Measurements from ENCODE around the gene BHLHA15.

BHLHA15 gene

GRCh38 chr7:98227939-98228338, 16.7 kb downstream of the BHLHA15 start:
- no peaks in the 10 kb centered on the region for H3K36me3 Mint-ChIP-seq

GRCh38 chr7:98228801-98229200, 17.6 kb downstream of the BHLHA15 start:
- Mint-ChIP-seq H3K36me3 (no peaks in the 10 kb centered on the region), H3K4me1 (no peaks in the 10 kb centered on the region), H3K4me3 (no peak overlapping the region), H3K27ac (no peak overlapping the region), H3K27me3 (no peaks in the 10 kb centered on the region), H3K9me3 (no peaks in the 10 kb centered on the region)

More at GRCh38 chr7:98227939-98228338, 16.7 kb downstream of the BHLHA15 start:
- Mint-ChIP-seq H3K27me3 (no peaks in the 10 kb centered on the region), H3K4me1 (no peaks in the 10 kb centered on the region), H3K27ac (no peak overlapping the region), H3K9me3 (no peaks in the 10 kb centered on the region), H3K4me3 (no peak overlapping the region)

DNA sequence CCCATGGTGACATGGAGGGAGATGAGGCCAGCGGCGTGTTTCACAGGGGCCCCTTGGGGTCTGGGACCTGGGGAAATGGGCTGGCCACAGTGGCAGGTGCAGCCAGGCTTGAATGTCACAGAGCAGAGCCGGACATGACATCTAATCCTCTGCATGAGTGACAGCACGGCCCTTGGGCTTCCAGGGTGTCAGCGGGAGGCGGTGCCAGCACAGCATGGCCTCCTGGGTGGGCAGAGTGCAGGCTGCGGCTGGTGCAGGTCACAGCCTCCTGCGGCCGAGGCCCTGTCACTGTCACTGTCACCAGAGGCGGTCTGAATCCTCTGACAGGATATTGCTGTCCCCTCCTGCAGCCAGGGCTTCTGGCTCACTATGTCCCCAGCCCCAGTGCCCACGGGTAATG, 18.2 kb downstream of the BHLHA15 start:
- H3K27ac Mint-ChIP-seq: no peak overlapping the region

GRCh38 chr7:98229991-98230745, 18.9 kb downstream of the BHLHA15 start:
- Mint-ChIP-seq H3K4me1 (no peaks in the 10 kb centered on the region), H3K9me3 (no peaks in the 10 kb centered on the region), H3K4me3 (no peak overlapping the region), H3K27ac (peak overlapping the region; percentile 8), H3K36me3 (peaks cover 2% of the 10 kb centered on the region), H3K27me3 (no peaks in the 10 kb centered on the region)

More for the DNA sequence above, 18.2 kb downstream of the BHLHA15 start:
- H3K36me3 Mint-ChIP-seq: no peaks in the 10 kb centered on the region
- H3K4me1 Mint-ChIP-seq: no peaks in the 10 kb centered on the region
- no peaks in the 10 kb centered on the region for H3K27me3 Mint-ChIP-seq
- no peak overlapping the region for H3K4me3 Mint-ChIP-seq
- H3K9me3 Mint-ChIP-seq: no peaks in the 10 kb centered on the region

GRCh38 chr7:98230746-98231471, 19.7 kb downstream of the BHLHA15 start:
- H3K27ac Mint-ChIP-seq: no peak overlapping the region
- no peaks in the 10 kb centered on the region for H3K4me1 Mint-ChIP-seq
- H3K36me3 Mint-ChIP-seq: peaks cover 2% of the 10 kb centered on the region
- H3K9me3 Mint-ChIP-seq: no peaks in the 10 kb centered on the region
- H3K27me3 Mint-ChIP-seq: no peaks in the 10 kb centered on the region
- no peak overlapping the region for H3K4me3 Mint-ChIP-seq

DNA sequence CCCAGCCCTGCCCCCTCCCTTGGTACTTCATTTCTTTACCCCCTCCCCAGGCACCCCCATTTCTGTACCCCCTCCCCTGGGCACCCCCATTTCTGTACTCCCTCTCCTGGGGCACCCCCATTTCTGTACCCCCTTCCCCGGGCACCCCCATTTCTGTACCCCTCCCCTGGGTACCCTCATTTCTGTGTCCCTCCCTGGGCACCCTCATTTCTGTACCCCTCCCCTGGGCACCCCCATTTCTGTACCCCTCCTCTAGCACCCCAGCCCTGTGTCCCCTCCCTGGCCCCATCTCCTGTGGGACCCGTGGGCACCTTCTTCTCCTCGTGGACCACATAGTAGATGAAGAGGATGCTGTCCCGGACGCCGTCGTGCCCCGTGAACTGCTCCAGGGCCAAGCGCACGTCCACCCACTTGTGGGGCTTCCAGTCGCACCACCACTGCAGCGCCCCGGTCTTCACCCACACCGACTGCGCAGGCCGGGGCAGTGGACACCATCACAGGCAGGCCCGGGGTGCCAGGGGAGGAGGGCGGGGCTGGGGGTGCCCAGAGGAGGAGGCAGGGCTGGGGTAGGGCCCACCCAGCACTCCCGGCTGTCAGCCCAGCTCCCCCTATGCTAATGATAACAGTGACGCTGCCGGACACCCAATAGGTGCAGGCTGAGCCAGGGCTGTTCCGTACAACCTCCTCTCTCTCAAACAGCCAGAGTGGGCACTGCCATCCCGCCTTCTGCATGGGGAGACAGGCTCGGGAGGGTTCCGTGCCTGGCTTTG, 20.4 kb downstream of the BHLHA15 start:
- Mint-ChIP-seq H3K27ac (no peak overlapping the region), H3K4me1 (no peaks in the 10 kb centered on the region), H3K36me3 (peaks cover 2% of the 10 kb centered on the region), H3K27me3 (no peaks in the 10 kb centered on the region), H3K4me3 (no peak overlapping the region), H3K9me3 (no peaks in the 10 kb centered on the region)

GRCh38 chr7:98232263-98232585, 21.0 kb downstream of the BHLHA15 start:
- H3K4me3 Mint-ChIP-seq: no peak overlapping the region
- H3K27me3 Mint-ChIP-seq: no peaks in the 10 kb centered on the region
- no peaks in the 10 kb centered on the region for H3K9me3 Mint-ChIP-seq
- H3K36me3 Mint-ChIP-seq: peaks cover 2% of the 10 kb centered on the region
- no peak overlapping the region for H3K27ac Mint-ChIP-seq
- no peaks in the 10 kb centered on the region for H3K4me1 Mint-ChIP-seq

DNA sequence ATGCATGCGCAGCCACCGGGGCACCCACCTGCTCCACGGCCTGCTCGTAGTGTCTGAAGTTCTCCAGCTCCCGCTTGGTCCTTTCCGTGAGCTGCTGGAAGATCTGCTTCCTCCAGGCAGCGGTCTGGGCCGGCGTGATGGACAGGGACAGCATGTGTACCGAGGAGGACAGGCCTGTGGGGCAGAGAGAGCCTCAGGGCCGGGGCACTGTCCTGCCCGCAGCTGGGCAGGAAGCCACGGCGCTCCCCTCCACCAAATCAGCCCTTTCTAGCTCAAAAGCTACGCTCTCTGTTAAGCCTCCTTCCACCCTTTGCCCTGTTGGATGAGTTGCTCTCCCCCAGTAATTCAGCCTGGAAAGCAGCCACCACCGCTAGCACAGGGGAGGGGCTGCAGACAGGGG, 21.6 kb downstream of the BHLHA15 start:
- no peak overlapping the region for H3K27ac Mint-ChIP-seq
- peaks cover 2% of the 10 kb centered on the region for H3K36me3 Mint-ChIP-seq
- no peak overlapping the region for H3K4me3 Mint-ChIP-seq
- no peaks in the 10 kb centered on the region for H3K4me1 Mint-ChIP-seq
- no peaks in the 10 kb centered on the region for H3K9me3 Mint-ChIP-seq
- H3K27me3 Mint-ChIP-seq: no peaks in the 10 kb centered on the region

GRCh38 chr7:98233219-98234070, 22.2 kb downstream of the BHLHA15 start:
- peaks cover 2% of the 10 kb centered on the region for H3K36me3 Mint-ChIP-seq
- no peak overlapping the region for H3K27ac Mint-ChIP-seq
- no peaks in the 10 kb centered on the region for H3K27me3 Mint-ChIP-seq
- no peak overlapping the region for H3K4me3 Mint-ChIP-seq
- H3K4me1 Mint-ChIP-seq: no peaks in the 10 kb centered on the region
- H3K9me3 Mint-ChIP-seq: no peaks in the 10 kb centered on the region

GRCh38 chr7:98234429-98235147, 23.3 kb downstream of the BHLHA15 start:
- Mint-ChIP-seq H3K4me1 (no peaks in the 10 kb centered on the region), H3K9me3 (no peaks in the 10 kb centered on the region), H3K4me3 (no peak overlapping the region), H3K27me3 (no peaks in the 10 kb centered on the region), H3K27ac (no peak overlapping the region), H3K36me3 (peaks cover 4% of the 10 kb centered on the region)

GRCh38 chr7:98235901-98236300, 24.7 kb downstream of the BHLHA15 start:
- no peaks in the 10 kb centered on the region for H3K27me3 Mint-ChIP-seq
- H3K9me3 Mint-ChIP-seq: no peaks in the 10 kb centered on the region
- H3K4me1 Mint-ChIP-seq: no peaks in the 10 kb centered on the region
- H3K36me3 Mint-ChIP-seq: peaks cover 4% of the 10 kb centered on the region
- no peak overlapping the region for H3K4me3 Mint-ChIP-seq
- H3K27ac Mint-ChIP-seq: no peak overlapping the region

- Mint-ChIP-seq H3K36me3 (peaks cover 4% of the 10 kb centered on the region), H3K27ac (no peak overlapping the region)
Observed at GRCh38 chr7:98236355-98237185, 25.3 kb downstream of the BHLHA15 start.

DNA sequence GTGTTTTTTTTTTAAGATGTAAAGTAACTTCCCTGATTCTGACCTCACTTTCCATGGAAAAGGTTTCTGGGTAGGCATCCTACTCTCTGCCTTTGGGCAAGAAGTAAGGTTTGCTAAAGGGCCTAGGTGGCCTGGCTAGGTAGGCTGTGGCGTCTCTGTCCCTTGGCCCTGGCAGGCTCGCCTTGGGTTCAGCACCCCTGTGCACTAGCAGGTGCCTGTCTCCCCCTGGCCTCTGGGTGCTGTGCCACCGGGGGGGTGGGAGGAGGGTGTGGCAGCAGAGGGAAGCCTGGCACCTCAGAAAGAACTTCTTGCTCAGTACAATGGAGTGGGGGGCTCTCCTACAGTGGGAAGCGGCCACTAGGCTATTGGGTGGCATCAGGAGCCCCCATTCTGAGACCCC, 26.8 kb downstream of the BHLHA15 start:
- H3K9me3 Mint-ChIP-seq: no peaks in the 10 kb centered on the region
- H3K36me3 Mint-ChIP-seq: peaks cover 4% of the 10 kb centered on the region
- H3K27ac Mint-ChIP-seq: no peak overlapping the region
- H3K4me3 Mint-ChIP-seq: no peak overlapping the region
- peaks cover 4% of the 10 kb centered on the region for H3K4me1 Mint-ChIP-seq
- no peaks in the 10 kb centered on the region for H3K27me3 Mint-ChIP-seq

More at GRCh38 chr7:98236355-98237185, 25.3 kb downstream of the BHLHA15 start:
- Mint-ChIP-seq H3K9me3 (no peaks in the 10 kb centered on the region), H3K27me3 (no peaks in the 10 kb centered on the region), H3K4me1 (peaks cover 4% of the 10 kb centered on the region), H3K4me3 (no peak overlapping the region)

DNA sequence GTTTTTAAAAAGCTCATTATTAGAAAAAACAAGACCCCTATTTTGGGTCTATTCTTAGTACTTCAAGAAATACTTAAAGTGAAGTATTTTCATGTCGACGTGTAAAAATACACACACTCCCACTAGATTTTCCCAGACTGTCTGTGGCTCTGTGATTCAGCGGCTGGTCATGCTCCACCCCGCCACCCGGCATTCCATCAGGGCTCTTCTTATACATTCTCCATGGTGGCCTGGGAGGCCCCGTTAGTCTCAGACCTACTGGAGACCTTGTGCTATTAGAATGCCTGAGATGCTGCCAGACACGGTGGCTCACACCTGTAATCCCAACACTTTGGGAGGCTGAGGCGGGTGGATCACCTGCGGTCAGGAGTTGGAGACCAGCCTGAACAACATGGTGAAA, 27.7 kb downstream of the BHLHA15 start:
- H3K4me1 Mint-ChIP-seq: peaks cover 4% of the 10 kb centered on the region
- no peaks in the 10 kb centered on the region for H3K27me3 Mint-ChIP-seq
- H3K27ac Mint-ChIP-seq: no peak overlapping the region
- H3K36me3 Mint-ChIP-seq: peaks cover 4% of the 10 kb centered on the region
- no peak overlapping the region for H3K4me3 Mint-ChIP-seq
- no peaks in the 10 kb centered on the region for H3K9me3 Mint-ChIP-seq

All from activated naive CD4-positive, alpha-beta T cell treated with anti-CD3 and anti-CD28 coated beads, Interleukin-2, amount 50 U/mL, for 24 hours (primary cell).